H9 (cell line): ENCODE results near the gene ACVR1B. TPM values are rescaled to one million over a fixed set of nuclear protein-coding genes. Genes with fewer than 3 reads are reported as not detected.

Source experiments
- DNase-seq: peaks from one replicate; pipeline ENCODE4 v3.0.0-alpha.2; 2017
- H2AFZ ChIP-seq: one replicate; pipeline ENCODE4 v1.6.1; 2013; ENCODE audit warnings: mild to moderate bottlenecking, low read length, control low read depth, moderate library complexity
- H2AK5ac ChIP-seq: 2 replicates; pipeline ENCODE4 v1.6.1; 2013; ENCODE audit warnings: low read length, control low read depth, mixed read lengths; ENCODE audit not compliant: insufficient read length
- H2BK120ac ChIP-seq: one replicate; pipeline ENCODE4 v1.6.1; 2013; ENCODE audit warnings: low read depth, mild to moderate bottlenecking, low read length, control low read depth, inconsistent platforms; ENCODE audit not compliant: poor library complexity, severe bottlenecking
- H2BK12ac ChIP-seq: 2 replicates; pipeline ENCODE4 v1.6.1; 2013; ENCODE audit warnings: low read length, control low read depth, mixed read lengths, low read depth; ENCODE audit not compliant: insufficient read length
- H2BK15ac ChIP-seq: 2 replicates; pipeline ENCODE4 v1.6.1; 2013; ENCODE audit warnings: low read depth, low read length, control low read depth
- H2BK20ac ChIP-seq: one replicate; pipeline ENCODE4 v1.6.1; 2013; ENCODE audit warnings: low read depth, mild to moderate bottlenecking, low read length, control low read depth, inconsistent platforms; ENCODE audit not compliant: poor library complexity, severe bottlenecking
- H2BK5ac ChIP-seq: 2 replicates; pipeline ENCODE4 v1.6.1; 2013; ENCODE audit warnings: low read length, control low read depth, mixed read lengths; ENCODE audit not compliant: insufficient read length
- H3K14ac ChIP-seq: 2 replicates; pipeline ENCODE4 v1.6.1; 2013; ENCODE audit warnings: low read length, control low read depth; ENCODE audit not compliant: insufficient read depth
- H3K18ac ChIP-seq: 2 replicates; pipeline ENCODE4 v1.6.1; 2013; ENCODE audit warnings: low read depth, mild to moderate bottlenecking, mixed read lengths, low read length, control low read depth; ENCODE audit not compliant: insufficient read length
- H3K23ac ChIP-seq: 2 replicates; pipeline ENCODE4 v1.6.1; 2013; ENCODE audit warnings: low read length, control low read depth, mixed read lengths, low read depth; ENCODE audit not compliant: insufficient read length
- H3K23me2 ChIP-seq: 2 replicates; pipeline ENCODE4 v1.6.1; 2013; ENCODE audit warnings: low read depth, mild to moderate bottlenecking, mixed read lengths, low read length, control low read depth; ENCODE audit not compliant: insufficient read length, poor library complexity, severe bottlenecking
- H3K27ac ChIP-seq: 2 replicates; pipeline ENCODE4 v1.5.1; 2013; ENCODE audit warnings: low read length, control low read depth, mixed read lengths, low read depth; ENCODE audit not compliant: insufficient read length
- H3K27me3 ChIP-seq: 2 replicates; pipeline ENCODE4 v1.6.1; 2013; ENCODE audit warnings: low read length, control low read depth, inconsistent platforms; ENCODE audit not compliant: insufficient read depth
- H3K4ac ChIP-seq: 2 replicates; pipeline ENCODE4 v1.6.1; 2013; ENCODE audit warnings: low read depth, mild to moderate bottlenecking, control low read depth, inconsistent platforms, low read length, moderate library complexity
- H3K4me1 ChIP-seq: 2 replicates; pipeline ENCODE4 v1.6.1; 2013; ENCODE audit warnings: low read length, control low read depth, inconsistent platforms; ENCODE audit not compliant: insufficient read depth
- H3K4me2 ChIP-seq: 2 replicates; pipeline ENCODE4 v1.6.1; 2013; ENCODE audit warnings: low read length, control low read depth, mixed read lengths; ENCODE audit not compliant: insufficient read length, insufficient read depth
- H3K56ac ChIP-seq: 2 replicates; pipeline ENCODE4 v1.6.1; 2013; ENCODE audit warnings: low read depth, mild to moderate bottlenecking, mixed read lengths, low read length, control low read depth; ENCODE audit not compliant: insufficient read length
- H3K79me1 ChIP-seq: 2 replicates; pipeline ENCODE4 v1.6.1; 2013; ENCODE audit warnings: low read depth, mild to moderate bottlenecking, moderate library complexity, low read length, control low read depth, inconsistent platforms; ENCODE audit not compliant: insufficient read depth, poor library complexity, severe bottlenecking
- H3K79me2 ChIP-seq: 2 replicates; pipeline ENCODE4 v1.6.1; 2013; ENCODE audit warnings: low read length, control low read depth, inconsistent platforms; ENCODE audit not compliant: insufficient read depth
- H3K9ac ChIP-seq: 2 replicates; pipeline ENCODE4 v1.6.1; 2013; ENCODE audit warnings: low read length, control low read depth, mixed read lengths; ENCODE audit not compliant: insufficient read length; ENCODE audit errors: extremely low read depth
- H3K9me3 ChIP-seq: one replicate; pipeline ENCODE4 v1.6.1; 2013; ENCODE audit warnings: low read depth, low read length, inconsistent platforms; ENCODE audit not compliant: control insufficient read depth
- H3T11ph ChIP-seq: one replicate; pipeline ENCODE4 v1.6.1; 2013; ENCODE audit warnings: mild to moderate bottlenecking, low read length, control low read depth, inconsistent platforms
- H4K20me1 ChIP-seq: one replicate; pipeline ENCODE4 v1.6.1; 2013; ENCODE audit not compliant: control insufficient read depth, insufficient read length, insufficient read depth
- H4K5ac ChIP-seq: 2 replicates; pipeline ENCODE4 v1.6.1; 2013; ENCODE audit warnings: low read depth, mild to moderate bottlenecking, mixed read lengths, low read length, control low read depth; ENCODE audit not compliant: insufficient read length
- H4K8ac ChIP-seq: replicated peaks from 2 replicates; pipeline ENCODE4 v1.6.1; 2013; ENCODE audit warnings: low read length, control low read depth, mixed read lengths, low read depth; ENCODE audit not compliant: insufficient read length
- H4K91ac ChIP-seq: 2 replicates; pipeline ENCODE4 v1.6.1; 2013; ENCODE audit warnings: low read depth, mild to moderate bottlenecking, moderate library complexity, mixed read lengths, low read length, control low read depth; ENCODE audit not compliant: insufficient read length
- H3K27ac Mint-ChIP-seq, 3 experiments: 2 replicates in 2 of 3; 3 replicates in 1 of 3; pipeline ENCODE4 v1.8.0; 2020 to 2021; ENCODE audit warnings: mixed read lengths in 3 of 3, mild to moderate bottlenecking in 1 of 3, moderate library complexity in 1 of 3
- H3K27me3 Mint-ChIP-seq: 2 replicates; pipeline ENCODE4 v1.8.0; 2021; ENCODE audit warnings: low read depth, mild to moderate bottlenecking, moderate library complexity, mixed read lengths
- H3K36me3 Mint-ChIP-seq, 3 experiments: 2 replicates in 2 of 3; 3 replicates in 1 of 3; pipeline ENCODE4 v1.8.0; 2020 to 2021; ENCODE audit warnings: low read depth in 3 of 3, mixed read lengths in 3 of 3; ENCODE audit not compliant: insufficient read depth in 1 of 3
- H3K4me1 Mint-ChIP-seq, 2 experiments: 2 replicates each; pipeline ENCODE4 v1.8.0; 2020; ENCODE audit warnings: mixed read lengths in 2 of 2
- H3K4me3 Mint-ChIP-seq, 2 experiments: 2 replicates in 1 of 2; 3 replicates in 1 of 2; pipeline ENCODE4 v1.8.0; 2020 to 2021; ENCODE audit warnings: mild to moderate bottlenecking in 2 of 2, mixed read lengths in 2 of 2, moderate library complexity in 1 of 2
- H3K9me3 Mint-ChIP-seq, 2 experiments: 2 replicates in 1 of 2; 3 replicates in 1 of 2; pipeline ENCODE4 v1.8.0; 2020; ENCODE audit warnings: mild to moderate bottlenecking in 2 of 2, mixed read lengths in 2 of 2, moderate library complexity in 1 of 2
- CTCF ChIP-seq: fragments of 200-600 bp; sonication (generic); conservative IDR thresholded peaks from 3 replicates; pipeline ENCODE4 v1.8.0; 2021; ENCODE audit warnings: antibody characterized with exemption, mild to moderate bottlenecking
- WGBS: extraction: QIAGEN DNeasy Blood & Tissue Kit; methylation state at CpG from one replicate; pipeline ENCODE4 v1.1.7; 2013; ENCODE audit warnings: missing lambda C conversion rate, low lambda C conversion rate, mixed read lengths; ENCODE audit not compliant: insufficient read length; ENCODE audit errors: extremely low coverage; 5-methylcytosine and 5-hydroxymethylcytosine counted together
- total RNA-seq: library from RNA; stranded (reverse); gene quantifications from 2 replicates; pipeline ENCODE4 v1.2.1, GENCODE V29; 2021

ACVR1B gene
- total RNA-seq, 1 experiment from 2014 or later, result 16.3 TPM

DNA sequence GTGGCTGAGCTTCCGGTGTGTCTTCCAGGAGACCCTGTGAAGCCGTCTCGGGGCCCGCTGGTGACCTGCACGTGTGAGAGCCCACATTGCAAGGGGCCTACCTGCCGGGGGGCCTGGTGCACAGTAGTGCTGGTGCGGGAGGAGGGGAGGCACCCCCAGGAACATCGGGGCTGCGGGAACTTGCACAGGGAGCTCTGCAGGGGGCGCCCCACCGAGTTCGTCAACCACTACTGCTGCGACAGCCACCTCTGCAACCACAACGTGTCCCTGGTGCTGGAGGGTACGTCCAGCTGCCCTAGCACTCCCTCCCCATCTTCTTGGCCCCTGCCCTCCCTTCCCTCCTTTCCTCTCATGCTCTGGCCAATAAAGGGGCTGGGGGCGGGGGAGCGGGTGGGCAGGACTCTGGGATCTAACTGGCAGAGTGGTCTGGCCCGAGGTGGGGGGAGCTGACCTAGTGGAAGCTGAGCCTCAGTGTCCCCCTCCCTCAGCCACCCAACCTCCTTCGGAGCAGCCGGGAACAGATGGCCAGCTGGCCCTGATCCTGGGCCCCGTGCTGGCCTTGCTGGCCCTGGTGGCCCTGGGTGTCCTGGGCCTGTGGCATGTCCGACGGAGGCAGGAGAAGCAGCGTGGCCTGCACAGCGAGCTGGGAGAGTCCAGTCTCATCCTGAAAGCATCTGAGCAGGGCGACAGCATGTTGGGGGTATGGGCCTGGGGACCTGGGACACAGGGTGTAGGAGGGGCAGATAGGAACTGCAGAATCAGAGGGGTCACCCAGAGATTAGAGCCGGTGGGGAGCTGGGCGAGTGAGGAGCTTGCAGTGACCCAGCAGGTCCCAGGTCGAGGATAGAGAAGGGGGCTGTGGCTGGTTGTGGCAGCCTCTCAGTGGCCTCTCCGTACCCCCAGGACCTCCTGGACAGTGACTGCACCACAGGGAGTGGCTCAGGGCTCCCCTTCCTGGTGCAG, 38.1 kb upstream of the ACVR1B start:
- H3K79me1 ChIP-seq, result no peaks in the 10 kb centered on the region
- no peak overlapping the region for H3K56ac ChIP-seq
- H3T11ph ChIP-seq, result no peak overlapping the region
- no peak overlapping the region for H3K4ac ChIP-seq
- DNase-seq, result peak; percentile 74
- H2AFZ ChIP-seq, result no peak overlapping the region
- peak; percentile 63 for TF ChIP-seq CTCF
- H3K23ac ChIP-seq, result no peak overlapping the region
- H3K79me2 ChIP-seq, result no peaks in the 10 kb centered on the region
- no peak overlapping the region for H2BK20ac ChIP-seq
- no peaks in the 10 kb centered on the region for H3K36me3 Mint-ChIP-seq
- no peak overlapping the region for H4K91ac ChIP-seq
- H3K4me3 Mint-ChIP-seq, result no peak overlapping the region
- H3K9me3 Mint-ChIP-seq, result no peaks in the 10 kb centered on the region
- H3K14ac ChIP-seq, result no peak overlapping the region
- H3K23me2 ChIP-seq, result no peaks in the 10 kb centered on the region
- H4K8ac ChIP-seq, result no peak overlapping the region
- H2BK5ac ChIP-seq, result no peak overlapping the region
- no peak overlapping the region for H3K4me2 ChIP-seq
- WGBS, result no CpG with 5 or more reads among the region's 30 CpGs
- no peak overlapping the region for H3K9ac ChIP-seq
- H3K27me3 Mint-ChIP-seq, result peaks cover 20% of the 10 kb centered on the region
- no peak overlapping the region for H2BK12ac ChIP-seq
- no peak overlapping the region for H3K27ac ChIP-seq
- H3K4me1 ChIP-seq, result no peaks in the 10 kb centered on the region
- H3K9me3 ChIP-seq, result no peaks in the 10 kb centered on the region
- H3K4me1 Mint-ChIP-seq, result peaks cover 13 to 25% of the 10 kb centered on the region in 2 experiments
- H3K27ac Mint-ChIP-seq, result peak overlapping the region in 1 of 3 experiments; percentile 95; a peak in 1 of 7 replicates
- no peak overlapping the region for H3K18ac ChIP-seq
- H2BK120ac ChIP-seq, result no peak overlapping the region
- no peak overlapping the region for H4K5ac ChIP-seq
- H3K27me3 ChIP-seq, result no peaks in the 10 kb centered on the region
- no peak overlapping the region for H2AK5ac ChIP-seq
- H2BK15ac ChIP-seq, result no peak overlapping the region
- H4K20me1 ChIP-seq, result no peaks in the 10 kb centered on the region
